RWPE2 (cell line): ENCODE data around the gene MRPL44.

Experiments used
- ATAC-seq: fragments of 200-7000 bp; cut with Tn5 transposase; 3 replicates; pipeline ENCODE4 v1.9.1; 2021; ENCODE audit warnings: low read depth
- DNase-seq: peaks from one replicate; pipeline ENCODE4 v3.0.0-alpha.2; 2020; ENCODE audit warnings: low spot score
- H3K27ac ChIP-seq: fragments of 450-650 bp; 2 replicates; pipeline ENCODE4 v1.5.1; 2017; ENCODE audit warnings: mild to moderate bottlenecking; ENCODE audit not compliant: poor library complexity, severe bottlenecking
- H3K27me3 ChIP-seq: fragments of 250-450 bp; sonication (Bioruptor Pico); 2 replicates; pipeline ENCODE4 v1.5.1; 2021; ENCODE audit warnings: mild to moderate bottlenecking, moderate library complexity; ENCODE audit not compliant: insufficient read depth, poor library complexity, severe bottlenecking
- H3K36me3 ChIP-seq: fragments of 250-450 bp; sonication (Bioruptor Pico); 2 replicates; pipeline ENCODE4 v1.5.1; 2020; ENCODE audit warnings: low read depth, mild to moderate bottlenecking, moderate library complexity
- H3K4me1 ChIP-seq: fragments of 250-450 bp; sonication (Bioruptor Pico); 2 replicates; pipeline ENCODE4 v1.5.1; 2021; ENCODE audit warnings: mild to moderate bottlenecking, moderate library complexity; ENCODE audit not compliant: insufficient read depth, poor library complexity, severe bottlenecking
- H3K4me3 ChIP-seq: fragments of 250-450 bp; sonication (Bioruptor Pico); 2 replicates; pipeline ENCODE4 v1.5.1; 2021; ENCODE audit warnings: mild to moderate bottlenecking, moderate library complexity; ENCODE audit not compliant: severe bottlenecking
- H3K9me3 ChIP-seq: fragments of 250-450 bp; sonication (Bioruptor Pico); 2 replicates; pipeline ENCODE4 v1.5.1; 2021; ENCODE audit warnings: mild to moderate bottlenecking, moderate library complexity; ENCODE audit not compliant: severe bottlenecking
- TF ChIP-seq, protein P1 (sequence below): fragments of 450-650 bp; IDR thresholded peaks from one replicate; pipeline ENCODE4 v1.5.1; 2017; ENCODE audit warnings: mild to moderate bottlenecking, moderate library complexity; ENCODE audit not compliant: poor library complexity, severe bottlenecking

The MRPL44 gene

DNA sequence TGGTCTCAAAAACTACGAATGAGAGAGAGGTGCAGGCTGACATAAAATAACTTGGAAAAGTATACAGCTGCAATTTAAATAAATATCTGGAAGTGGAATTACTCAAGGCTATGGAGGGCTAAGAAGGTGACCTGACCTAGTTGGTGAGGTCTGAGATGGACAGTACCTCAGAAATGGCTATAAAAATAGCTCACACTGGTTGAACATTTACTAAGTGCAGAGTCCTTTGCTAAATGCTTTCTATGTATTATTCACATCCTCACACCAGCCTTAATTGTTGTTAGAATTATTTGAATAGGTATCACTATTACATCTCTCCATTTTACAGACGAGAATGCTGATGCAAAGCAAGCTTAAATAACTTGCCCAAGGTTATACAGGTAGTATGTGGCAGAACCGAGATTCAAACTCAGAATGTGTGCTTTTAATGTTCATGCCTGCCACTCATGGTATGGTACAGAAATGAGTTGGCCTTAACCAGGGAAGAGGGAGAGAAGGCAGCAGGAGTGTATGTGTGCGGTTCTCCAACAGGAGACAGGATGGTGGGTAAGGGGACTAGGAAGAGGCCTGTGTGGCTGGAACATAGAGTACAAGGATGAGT lies 37.4 kb downstream of the MRPL44 start:
- H3K4me1 ChIP-seq: peaks cover 8% of the 10 kb centered on the region
- TF ChIP-seq, protein P1, sequence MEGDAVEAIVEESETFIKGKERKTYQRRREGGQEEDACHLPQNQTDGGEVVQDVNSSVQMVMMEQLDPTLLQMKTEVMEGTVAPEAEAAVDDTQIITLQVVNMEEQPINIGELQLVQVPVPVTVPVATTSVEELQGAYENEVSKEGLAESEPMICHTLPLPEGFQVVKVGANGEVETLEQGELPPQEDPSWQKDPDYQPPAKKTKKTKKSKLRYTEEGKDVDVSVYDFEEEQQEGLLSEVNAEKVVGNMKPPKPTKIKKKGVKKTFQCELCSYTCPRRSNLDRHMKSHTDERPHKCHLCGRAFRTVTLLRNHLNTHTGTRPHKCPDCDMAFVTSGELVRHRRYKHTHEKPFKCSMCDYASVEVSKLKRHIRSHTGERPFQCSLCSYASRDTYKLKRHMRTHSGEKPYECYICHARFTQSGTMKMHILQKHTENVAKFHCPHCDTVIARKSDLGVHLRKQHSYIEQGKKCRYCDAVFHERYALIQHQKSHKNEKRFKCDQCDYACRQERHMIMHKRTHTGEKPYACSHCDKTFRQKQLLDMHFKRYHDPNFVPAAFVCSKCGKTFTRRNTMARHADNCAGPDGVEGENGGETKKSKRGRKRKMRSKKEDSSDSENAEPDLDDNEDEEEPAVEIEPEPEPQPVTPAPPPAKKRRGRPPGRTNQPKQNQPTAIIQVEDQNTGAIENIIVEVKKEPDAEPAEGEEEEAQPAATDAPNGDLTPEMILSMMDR: no peak
- H3K27me3 ChIP-seq: no peaks in the 10 kb centered on the region
- no peak overlapping the region for H3K4me3 ChIP-seq
- no peaks in the 10 kb centered on the region for H3K9me3 ChIP-seq
- H3K36me3 ChIP-seq: peaks cover 91% of the 10 kb centered on the region
- ATAC-seq (no peak), DNase-seq (no peak)
- H3K27ac ChIP-seq: peak overlapping the region; percentile 41

GRCh38 chr2:223995569-223995968 lies 38.3 kb downstream of the MRPL44 start:
- ATAC-seq: peak; percentile 53
- Histone ChIP-seq H3K4me1 (peaks cover 8% of the 10 kb centered on the region), H3K9me3 (no peaks in the 10 kb centered on the region), H3K36me3 (peaks cover 91% of the 10 kb centered on the region), H3K27me3 (no peaks in the 10 kb centered on the region), H3K27ac (peak overlapping the region; percentile 41), H3K4me3 (no peak overlapping the region)
- TF ChIP-seq, protein P1: no peak
- DNase-seq: no peak

GRCh38 chr2:223996391-223996790 lies 39.1 kb downstream of the MRPL44 start:
- TF ChIP-seq, protein P1: no peak
- Histone ChIP-seq H3K4me3 (no peak overlapping the region), H3K9me3 (no peaks in the 10 kb centered on the region), H3K27ac (peak overlapping the region; percentile 41), H3K27me3 (no peaks in the 10 kb centered on the region), H3K36me3 (peaks cover 91% of the 10 kb centered on the region), H3K4me1 (peaks cover 8% of the 10 kb centered on the region)
- DNase-seq (no peak), ATAC-seq (no peak)

- Histone ChIP-seq H3K9me3 (no peaks in the 10 kb centered on the region), H3K4me3 (no peak overlapping the region), H3K36me3 (peaks cover 78% of the 10 kb centered on the region), H3K27me3 (no peaks in the 10 kb centered on the region), H3K27ac (no peak overlapping the region), H3K4me1 (peaks cover 8% of the 10 kb centered on the region)
- TF ChIP-seq, protein P1: no peak
- DNase-seq (no peak), ATAC-seq (no peak)
These were observed 40.7 kb downstream of the MRPL44 start for GRCh38 chr2:223997938-223998337.

DNA sequence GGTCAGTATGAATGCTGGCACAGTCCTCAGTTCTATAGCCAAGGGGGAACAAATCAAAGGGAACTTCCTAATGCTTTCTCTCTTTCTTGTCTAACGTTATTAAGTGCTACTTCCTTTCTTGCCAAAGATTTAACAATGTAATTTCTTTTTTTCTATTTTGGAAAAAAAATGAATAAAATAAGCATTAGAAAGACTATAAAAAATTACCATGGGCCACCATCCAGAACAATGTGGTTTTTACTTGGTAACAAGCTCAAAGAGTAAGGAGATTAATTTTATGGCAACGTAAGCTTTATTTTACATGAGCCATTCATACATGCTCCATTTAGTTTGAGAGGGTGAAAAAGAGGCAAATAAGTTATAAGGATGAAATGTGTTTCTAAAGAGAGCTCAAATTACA lies 41.7 kb downstream of the MRPL44 start:
- ATAC-seq (no peak), DNase-seq (no peak)
- peaks cover 68% of the 10 kb centered on the region for H3K36me3 ChIP-seq

More for the DNA sequence above, 41.7 kb downstream of the MRPL44 start:
- TF ChIP-seq, protein P1: no peak
- Histone ChIP-seq H3K9me3 (no peaks in the 10 kb centered on the region), H3K27me3 (no peaks in the 10 kb centered on the region), H3K4me3 (no peak overlapping the region), H3K4me1 (peaks cover 8% of the 10 kb centered on the region), H3K27ac (no peak overlapping the region)
